Left colon (tissue), 2 donors: ENCODE results near the gene NRBF2. TPM values are rescaled to one million over a fixed set of nuclear protein-coding genes. Genes with fewer than 3 reads are reported as not detected.

Experiments used
- ATAC-seq: fragments of 200-7000 bp; cut with Tn5 transposase; one replicate; pipeline ENCODE4 v1.9.1; 2020; ENCODE audit warnings: mild to moderate bottlenecking, moderate library complexity
- DNase-seq, 2 donors: peaks; one replicate each; pipeline ENCODE4 v3.0.0-alpha.2; 2020
- intact Hi-C, 2 donors: fragments of 100-400 bp; cut with DNase I in 1 of 2; cut with micrococcal nuclease in 1 of 2; formaldehyde crosslinking; loops; one replicate each; pipeline versions ENCODE4 v1.11.2 to v1.14.0; 2022; cut with DNase I, micrococcal nuclease
- total RNA-seq, 2 donors: library from RNA; stranded (reverse); fragmentation: NEBNext Ultra II Directional; extraction: Animal tissue kit (Norgen Biotek cat#: 25700); gene quantifications; one replicate each; pipeline ENCODE4 v1.2.1, GENCODE V29; 2021
- donor health status: DM: no; HTN: no; CAD: no.
- donor health status: DM: yes; HTN: yes; CAD: no.

Gene NRBF2
- total RNA-seq, 2 donors from 2014 or later, result 23.8 to 26.1 TPM

- intact Hi-C loops, result no loop called here
- no peak for ATAC-seq
These were observed 18.9 kb upstream of the NRBF2 start for GRCh38 chr10:63114031-63114814.

DNA sequence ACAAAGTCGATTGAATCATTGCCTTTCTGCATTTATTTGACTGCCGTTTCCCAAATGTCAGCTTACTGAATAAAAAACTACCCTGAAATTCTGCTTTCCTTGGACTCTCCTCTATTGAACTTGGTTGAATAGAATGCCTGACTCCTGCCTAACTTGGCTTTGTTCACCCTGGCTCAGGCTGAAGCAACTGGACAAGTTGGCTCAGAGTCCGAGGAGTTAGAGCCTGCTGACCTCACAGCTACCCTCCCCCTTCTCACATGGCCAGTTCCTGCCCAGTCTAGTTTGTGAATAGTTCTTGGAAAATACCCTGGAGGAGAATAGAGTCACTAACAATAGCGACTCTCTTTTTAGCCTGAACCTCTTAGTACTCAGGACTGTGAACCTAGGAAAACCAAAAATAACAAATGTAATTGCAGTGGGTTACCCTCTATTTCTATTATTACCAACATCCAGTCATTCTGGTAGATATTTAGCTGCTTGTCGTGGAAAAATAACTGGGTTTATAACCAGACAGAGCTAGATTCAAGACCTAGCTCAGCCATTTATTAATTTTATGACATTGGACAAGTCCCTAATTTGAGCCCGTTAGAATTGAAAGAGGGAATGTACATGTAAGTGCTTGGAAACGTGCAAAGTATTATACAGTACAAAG, 17.3 kb upstream of the NRBF2 start:
- DNase-seq (peak in 1 of 2 donors; percentile 68), ATAC-seq (no peak)
- intact Hi-C loops, result no loop called here

More at GRCh38 chr10:63114031-63114814, 18.9 kb upstream of the NRBF2 start:
- peak in 1 of 2 donors; percentile 30 for DNase-seq

DNA sequence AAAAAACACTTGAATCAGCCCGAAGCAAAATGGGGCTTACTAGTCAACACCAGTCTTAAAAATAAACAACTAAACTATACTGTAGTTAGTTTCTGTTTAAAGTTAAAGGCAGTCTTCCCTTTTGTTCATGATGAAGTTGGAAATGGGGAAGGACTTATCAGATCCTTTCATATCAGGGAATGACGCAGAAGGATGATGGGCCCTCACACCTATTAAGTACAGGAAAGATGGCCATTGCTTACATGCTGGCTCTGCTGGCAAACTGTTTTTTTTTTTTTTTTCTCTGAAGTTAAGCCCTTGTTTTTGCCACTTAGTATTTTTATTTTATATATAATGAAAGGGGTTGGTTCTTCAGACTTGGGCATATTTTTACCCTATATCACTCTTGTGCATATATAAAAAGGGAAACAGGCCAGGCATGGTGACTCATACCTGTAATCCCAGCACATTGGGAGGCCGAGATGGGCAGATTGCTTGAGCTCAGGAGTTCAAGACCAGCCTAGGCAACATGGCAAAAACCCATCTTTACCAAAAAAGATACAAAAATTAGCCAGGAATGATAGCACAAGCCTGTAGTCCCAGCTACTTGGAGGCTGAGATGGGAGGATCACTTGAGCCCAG, 16.6 kb upstream of the NRBF2 start:
- intact Hi-C loops, result no loop called here
- ATAC-seq (no peak), DNase-seq (no peak)

DNA sequence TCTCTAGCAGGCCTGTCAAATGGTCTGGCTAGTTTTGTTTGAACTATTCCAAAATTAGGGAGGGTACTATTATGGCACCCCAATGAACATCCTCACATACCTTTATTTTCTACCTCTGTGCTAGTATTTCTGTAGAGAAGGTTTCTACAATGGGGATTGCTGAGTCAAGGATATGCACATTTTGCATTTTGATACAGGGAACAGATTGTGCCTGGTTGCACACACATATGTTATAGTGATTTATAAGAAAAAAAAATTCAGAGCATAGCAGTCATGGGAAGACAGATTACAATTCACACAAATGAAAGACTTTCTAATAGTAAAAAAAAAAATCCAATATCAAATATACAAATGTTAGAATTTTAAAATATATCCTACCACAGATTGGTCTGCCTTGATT, 14.1 kb upstream of the NRBF2 start:
- DNase-seq (no peak), ATAC-seq (no peak)
- intact Hi-C loops, result no loop called here

DNA sequence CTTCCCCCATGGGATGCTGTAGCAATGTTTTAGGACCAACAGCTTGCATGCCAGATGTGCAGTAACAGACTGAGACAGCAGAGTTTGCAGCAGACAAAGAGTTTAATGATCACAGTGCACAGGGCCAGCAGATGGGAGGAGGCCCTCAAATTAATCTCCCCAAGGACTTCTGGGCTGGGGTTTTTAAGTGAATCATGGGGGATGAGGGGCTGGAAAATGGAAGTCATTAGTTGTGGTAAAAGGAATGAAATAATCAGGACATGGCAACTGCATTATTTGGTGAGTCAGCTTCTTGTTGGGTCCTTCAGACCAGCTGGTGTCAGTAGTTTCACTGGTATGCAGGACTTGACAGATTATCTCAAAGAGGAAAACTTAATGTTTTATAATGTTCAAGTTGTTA, 12.6 kb upstream of the NRBF2 start:
- intact Hi-C loops, result no loop called here
- ATAC-seq, result no peak

DNA sequence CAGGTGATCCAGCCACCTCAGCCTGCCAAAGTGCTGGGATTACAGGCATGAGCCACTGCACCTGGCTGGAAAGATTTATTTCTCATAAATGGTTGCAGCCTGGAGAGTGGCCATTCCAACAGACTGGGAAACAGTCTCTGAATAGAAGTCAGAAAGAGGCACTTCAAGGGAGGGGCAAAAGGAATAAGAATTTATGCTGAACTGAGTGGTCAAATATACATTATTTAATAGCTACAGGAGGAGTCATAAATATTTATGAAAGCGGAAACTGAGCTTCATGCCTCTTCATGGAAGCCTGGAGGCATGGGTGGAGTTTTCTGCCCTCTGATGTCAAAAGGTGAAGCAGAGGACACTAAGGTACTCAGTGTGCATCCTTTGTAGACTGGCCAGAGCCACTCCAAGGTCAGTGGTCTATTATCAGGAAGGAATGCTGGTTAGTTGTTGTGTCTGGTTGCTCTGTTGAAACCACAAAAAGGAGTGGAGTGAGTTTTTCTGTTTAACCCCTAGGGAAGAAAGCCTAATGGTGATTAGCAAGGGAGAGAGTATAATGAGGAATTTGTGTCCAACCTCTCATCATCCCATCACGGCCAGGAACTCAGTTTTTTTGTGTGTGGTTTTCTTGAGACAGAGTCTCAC, 9.3 kb upstream of the NRBF2 start:
- DNase-seq (no peak), ATAC-seq (no peak)
- intact Hi-C loops, result no loop called here

More for the DNA sequence above, 12.6 kb upstream of the NRBF2 start:
- no peak for DNase-seq

DNA sequence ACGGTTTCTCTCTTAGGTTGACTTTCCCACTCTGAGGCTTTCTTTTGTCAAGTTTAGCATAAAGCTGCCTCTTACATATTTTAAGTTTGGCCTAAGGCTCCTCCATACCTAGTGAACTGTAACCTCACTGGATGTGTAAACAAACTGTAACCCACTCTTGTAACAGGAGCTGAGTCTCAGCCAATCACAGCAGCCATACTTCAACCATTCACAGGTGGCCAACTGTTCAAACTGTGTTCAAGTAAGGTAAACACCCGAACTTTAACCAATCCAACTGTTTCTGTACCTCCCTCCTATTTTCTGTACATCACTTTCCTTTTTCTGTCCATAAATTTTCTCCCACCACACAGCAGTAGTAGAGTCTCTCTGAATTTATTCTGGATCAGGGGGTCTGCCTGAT, 7.7 kb upstream of the NRBF2 start:
- ATAC-seq (no peak), DNase-seq (no peak)
- intact Hi-C loops, result no loop called here

DNA sequence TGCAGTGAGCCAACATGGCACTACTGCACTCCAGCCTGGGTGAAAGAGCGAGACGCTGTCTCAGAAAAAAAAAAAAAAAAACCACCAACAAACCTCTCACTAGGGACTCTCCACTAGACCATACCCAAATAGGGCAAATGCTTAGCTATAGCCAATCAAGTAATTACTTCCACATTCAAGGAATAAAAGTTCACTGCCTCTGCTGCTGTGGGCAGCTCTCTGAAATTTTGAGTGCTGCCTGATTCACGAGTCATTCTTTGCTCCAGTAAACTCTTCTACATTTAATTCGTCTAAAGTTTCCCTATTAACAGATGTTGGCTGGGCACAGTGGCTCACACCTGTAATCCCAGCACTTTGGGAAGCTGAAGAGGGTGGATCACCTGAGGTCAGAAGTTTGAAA, 4.7 kb upstream of the NRBF2 start:
- no peak for DNase-seq
- no peak for ATAC-seq
- intact Hi-C loops, result no loop called here

DNA sequence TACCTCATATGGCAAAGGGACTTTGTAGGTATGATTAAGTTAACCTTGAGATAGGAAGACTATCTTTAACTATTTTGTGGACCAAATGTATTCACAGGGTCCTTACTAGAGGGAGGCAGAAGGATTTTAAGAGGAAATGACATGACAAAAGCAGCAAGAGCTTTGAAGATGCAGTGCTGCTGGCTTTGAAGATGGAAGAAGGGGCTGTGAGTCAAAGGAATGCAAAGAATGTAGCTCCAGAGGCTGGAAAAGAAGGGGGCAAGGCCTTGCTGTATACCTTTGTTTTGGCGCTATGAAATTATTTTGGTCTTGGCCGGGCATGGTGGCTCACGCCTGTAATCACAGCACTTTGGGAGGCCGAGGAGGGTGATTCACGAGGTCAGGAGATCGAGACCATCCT, 3.2 kb upstream of the NRBF2 start:
- intact Hi-C loops, result no loop called here
- no peak for ATAC-seq
- no peak for DNase-seq

DNA sequence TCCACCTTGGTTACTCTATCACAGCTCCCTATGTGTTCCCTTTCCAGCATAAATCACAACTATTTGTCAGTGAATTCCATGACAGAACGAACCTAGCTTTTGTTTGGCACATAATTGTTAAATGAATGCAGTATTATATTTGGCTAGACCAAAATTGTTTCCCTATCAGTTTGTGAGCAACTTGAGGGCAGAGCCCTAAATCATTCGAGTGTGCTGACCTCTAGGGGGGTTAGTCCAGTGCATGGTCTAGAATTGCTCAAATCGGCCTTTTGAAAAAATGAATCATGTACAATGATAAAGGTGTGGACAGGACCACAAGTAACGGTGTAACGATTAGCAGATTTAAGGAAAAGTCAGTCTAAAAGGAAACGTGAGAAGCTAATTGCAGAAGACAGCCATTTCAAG, 475 bp upstream of the NRBF2 start:
- no peak for DNase-seq
- intact Hi-C loops, result no loop called here
- no peak for ATAC-seq

DNA sequence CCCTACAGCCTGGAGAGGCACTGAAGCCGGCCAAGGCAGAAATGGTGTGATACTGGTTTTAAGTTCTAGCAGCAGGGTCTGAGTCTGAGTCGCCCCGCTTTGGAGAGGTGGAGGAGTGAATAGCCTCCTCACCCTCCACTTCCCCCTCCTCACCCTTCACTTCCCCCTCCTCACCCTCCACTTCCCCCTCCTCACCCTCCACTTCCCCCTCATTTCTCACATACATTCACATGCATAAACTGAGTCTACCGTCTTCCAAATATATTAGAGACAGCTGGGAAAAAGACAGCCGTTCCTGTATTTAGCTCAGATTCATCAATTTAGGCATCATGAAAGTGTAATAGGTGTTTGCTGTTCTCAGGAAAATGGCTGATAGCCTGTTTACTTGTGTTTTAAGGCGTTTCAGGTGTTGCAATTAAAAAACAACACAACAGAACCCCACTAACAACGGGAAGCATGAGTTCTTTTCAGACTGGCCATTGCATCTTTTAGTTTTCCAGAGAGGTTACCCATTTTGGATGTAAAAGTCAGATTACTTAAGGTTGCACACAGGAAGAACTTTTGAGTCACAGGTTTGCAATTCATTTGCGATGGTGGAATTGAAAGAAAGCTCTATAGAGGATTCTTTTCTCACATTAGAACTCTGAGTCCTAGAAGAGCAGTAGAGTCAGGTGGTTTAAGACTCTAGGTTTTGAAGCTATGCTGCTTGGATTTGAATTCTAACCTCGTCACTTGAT, 861 bp downstream of the NRBF2 start:
- intact Hi-C loops, result no loop called here
- DNase-seq (no peak), ATAC-seq (no peak)

GRCh38 chr10:63137306-63137705, 4.2 kb downstream of the NRBF2 start:
- intact Hi-C loops, result no loop called here
- DNase-seq (no peak), ATAC-seq (no peak)

- DNase-seq (no peak), ATAC-seq (no peak)
- intact Hi-C loops, result no loop called here
These were observed 6.9 kb downstream of the NRBF2 start for GRCh38 chr10:63140077-63140476.

- no peak for ATAC-seq
- intact Hi-C loops, result no loop called here
- no peak for DNase-seq
These were observed 9.0 kb downstream of the NRBF2 start for GRCh38 chr10:63142136-63142535.

- no peak for ATAC-seq
- intact Hi-C loops, result no loop called here
- no peak for DNase-seq
These were observed 10.9 kb downstream of the NRBF2 start for GRCh38 chr10:63143987-63144386.

DNA sequence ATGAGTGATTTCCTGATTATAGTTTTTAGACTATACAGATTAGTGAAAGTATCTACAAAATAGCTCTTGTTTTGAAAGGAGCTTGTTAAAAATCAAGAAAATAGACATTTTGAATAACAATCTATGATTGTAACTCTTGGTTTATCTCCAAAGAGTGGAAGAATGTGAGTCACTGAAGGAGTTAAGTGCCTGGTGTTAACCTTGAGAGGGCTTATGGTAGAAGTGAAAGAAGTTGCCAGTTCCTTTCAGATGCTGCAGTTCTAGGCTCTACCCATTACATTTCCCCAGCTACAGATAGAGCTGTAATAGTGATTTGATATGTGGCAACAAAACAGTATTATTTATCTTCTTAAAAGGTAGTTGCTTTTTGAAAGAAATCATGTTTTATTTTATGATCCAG, 12.7 kb downstream of the NRBF2 start:
- intact Hi-C loops, result no loop called here
- no peak for DNase-seq
- ATAC-seq, result no peak

- DNase-seq, result no peak
- intact Hi-C loops, result no loop called here
- ATAC-seq, result no peak
These were observed 13.4 kb downstream of the NRBF2 start for GRCh38 chr10:63146503-63146902.

- intact Hi-C loops, result loop anchor here in 1 of 2 donors (10.0 kb wide), 1 partner anchor 336 kb away; the partner anchor contains the start of gene EGR2
- DNase-seq (no peak), ATAC-seq (no peak)
These were observed 17.6 kb downstream of the NRBF2 start for GRCh38 chr10:63150745-63151144.
